ENCODE results near the gene TMEM221.

The TMEM221 gene

GRCh38 chr19:17460372-17461230 lies 12.1 kb upstream of the TMEM221 start, which contains the start of gene NXNL1:
Gene NXNL1, minus strand, starts transcription at chr19:17460926. Its CDS starts 57 bp downstream, at chr19:17460869.
- H3K4me3 ChIP-seq (ENCODE audit: low read depth in 1 of 2, low read length in 2 of 2): no peak within 1 kb of the TSS
- no peak within 1 kb of the TSS for H3K27ac ChIP-seq (ENCODE audit: low read length)
- no peak for TF ChIP-seq EZH2 (IDR thresholded peaks at IDR 0.05; ENCODE audit: borderline replicate concordance, low read depth, low read length, severe bottlenecking)
- TF ChIP-seq CTCF (IDR thresholded peaks at IDR 0.05; ENCODE audit: borderline replicate concordance, extremely low read depth, low read length, poor library complexity, severe bottlenecking): no peak
- no peaks in the 10 kb centered on the region for H3K36me3 ChIP-seq (ENCODE audit: insufficient read depth, low read length)
- ATAC-seq (ENCODE audit: insufficient read depth, low read depth) (no peak), DNase-seq (no peak)
- no peaks in the 10 kb centered on the region for H3K79me2 ChIP-seq (ENCODE audit: insufficient read depth, low read length)
- H3K4me2 ChIP-seq (ENCODE audit: insufficient read depth, low read length): no peak within 1 kb of the TSS
- no peak within 1 kb of the TSS for H2AFZ ChIP-seq (ENCODE audit: low read depth, low read length)
- no peaks in the 10 kb centered on the region for H3K27me3 ChIP-seq (ENCODE audit: insufficient read depth, low read length, poor library complexity)
- H3K9ac ChIP-seq (ENCODE audit: low read depth, low read length): no peak within 1 kb of the TSS
- H3K9me3 ChIP-seq (ENCODE audit: insufficient read depth, low read length, severe bottlenecking): no peaks in the 10 kb centered on the region
- H3K4me1 ChIP-seq (ENCODE audit: insufficient read depth, low read length): no peaks in the 10 kb centered on the region
- no peaks in the 10 kb centered on the region for H4K20me1 ChIP-seq (ENCODE audit: insufficient read depth, low read length)

GRCh38 chr19:17458970-17459369 lies 10.5 kb upstream of the TMEM221 start:
- Histone ChIP-seq H3K27ac (ENCODE audit: low read length) (no peak overlapping the region), H3K4me1 (ENCODE audit: insufficient read depth, low read length) (no peaks in the 10 kb centered on the region), H2AFZ (ENCODE audit: low read depth, low read length) (no peak overlapping the region), H3K4me3 (ENCODE audit: low read depth in 1 of 2, low read length in 2 of 2) (no peak overlapping the region), H4K20me1 (ENCODE audit: insufficient read depth, low read length) (no peaks in the 10 kb centered on the region), H3K79me2 (ENCODE audit: insufficient read depth, low read length) (no peaks in the 10 kb centered on the region), H3K9me3 (ENCODE audit: insufficient read depth, low read length, severe bottlenecking) (no peaks in the 10 kb centered on the region), H3K4me2 (ENCODE audit: insufficient read depth, low read length) (no peak overlapping the region), H3K36me3 (ENCODE audit: insufficient read depth, low read length) (no peaks in the 10 kb centered on the region), H3K9ac (ENCODE audit: low read depth, low read length) (no peak overlapping the region), H3K27me3 (ENCODE audit: insufficient read depth, low read length, poor library complexity) (no peaks in the 10 kb centered on the region)
- DNase-seq (no peak), ATAC-seq (ENCODE audit: insufficient read depth, low read depth) (no peak)
- TF ChIP-seq CTCF (IDR thresholded peaks at IDR 0.05; ENCODE audit: borderline replicate concordance, extremely low read depth, low read length, poor library complexity, severe bottlenecking) (no peak), EZH2 (IDR thresholded peaks at IDR 0.05; ENCODE audit: borderline replicate concordance, low read depth, low read length, severe bottlenecking) (no peak)

- Histone ChIP-seq H3K36me3 (ENCODE audit: insufficient read depth, low read length) (no peaks in the 10 kb centered on the region), H4K20me1 (ENCODE audit: insufficient read depth, low read length) (no peaks in the 10 kb centered on the region), H3K4me2 (ENCODE audit: insufficient read depth, low read length) (no peak overlapping the region), H3K4me3 (ENCODE audit: low read depth in 1 of 2, low read length in 2 of 2) (no peak overlapping the region), H3K9me3 (ENCODE audit: insufficient read depth, low read length, severe bottlenecking) (no peaks in the 10 kb centered on the region), H3K27me3 (ENCODE audit: insufficient read depth, low read length, poor library complexity) (no peaks in the 10 kb centered on the region), H3K9ac (ENCODE audit: low read depth, low read length) (no peak overlapping the region), H3K79me2 (ENCODE audit: insufficient read depth, low read length) (no peaks in the 10 kb centered on the region), H2AFZ (ENCODE audit: low read depth, low read length) (no peak overlapping the region), H3K4me1 (ENCODE audit: insufficient read depth, low read length) (no peaks in the 10 kb centered on the region), H3K27ac (ENCODE audit: low read length) (no peak overlapping the region)
- ATAC-seq (ENCODE audit: insufficient read depth, low read depth) (no peak), DNase-seq (no peak)
- no peak for TF ChIP-seq CTCF (IDR thresholded peaks at IDR 0.05; ENCODE audit: borderline replicate concordance, extremely low read depth, low read length, poor library complexity, severe bottlenecking)
These were observed 9.1 kb upstream of the TMEM221 start for GRCh38 chr19:17457616-17458015.

Data from DND-41 (cell line).